HG03064 (cell line): ENCODE data around the gene PCGF3.
"Not testable (repeated sequence)": the region's sequence is repeated elsewhere in the genome, so short reads cannot be mapped to it uniquely, and the experiment has no call there.

Experiments used
- ATAC-seq: cut with Tn5 transposase; IDR thresholded peaks from one replicate; pipeline ENCODE4 v1.9.1; 2021; ENCODE audit warnings: low read depth; ENCODE audit not compliant: unreplicated experiment

PCGF3 gene

DNA sequence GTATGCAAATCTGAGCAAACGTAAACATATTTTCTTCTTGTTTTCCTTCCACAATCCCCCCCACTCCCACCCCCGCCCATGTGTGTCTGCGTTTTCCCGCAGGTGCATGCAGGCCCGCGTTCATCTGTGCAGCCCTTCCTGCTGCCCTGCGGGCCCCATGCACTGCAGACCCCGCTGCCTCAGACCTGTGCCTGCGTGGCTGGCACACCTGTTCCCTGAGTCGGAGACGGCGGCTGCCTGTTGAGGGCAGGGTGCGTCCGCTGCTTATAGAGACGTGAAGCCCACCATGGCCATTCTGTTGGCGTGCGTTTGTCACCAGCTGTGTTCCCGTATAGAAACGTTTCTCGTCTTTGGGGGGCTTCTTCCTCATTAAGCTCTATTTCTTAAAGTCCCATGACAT, 51.5 kb downstream of the PCGF3 start:
- no peak for ATAC-seq

DNA sequence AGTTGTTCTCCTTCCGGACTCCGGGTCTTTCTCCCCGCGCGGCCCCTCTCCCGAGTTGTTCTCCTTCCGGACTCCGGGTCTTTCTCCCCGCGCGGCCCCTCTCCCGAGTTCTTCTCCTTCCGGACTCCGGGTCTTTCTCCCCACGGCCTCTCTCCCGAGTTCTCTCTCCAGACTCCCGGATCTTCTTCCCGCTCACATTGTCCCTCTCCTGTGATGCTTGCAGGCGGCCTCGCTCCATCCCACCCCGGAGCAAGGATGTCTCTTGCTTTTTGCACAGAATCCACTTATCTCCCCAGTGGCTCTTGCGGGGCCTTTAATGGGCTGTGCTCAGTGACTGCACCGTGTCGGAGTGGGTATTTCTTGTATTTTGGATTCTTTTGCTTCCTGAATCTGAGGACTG, 54.2 kb downstream of the PCGF3 start:
- ATAC-seq, result not testable (repeated sequence)

DNA sequence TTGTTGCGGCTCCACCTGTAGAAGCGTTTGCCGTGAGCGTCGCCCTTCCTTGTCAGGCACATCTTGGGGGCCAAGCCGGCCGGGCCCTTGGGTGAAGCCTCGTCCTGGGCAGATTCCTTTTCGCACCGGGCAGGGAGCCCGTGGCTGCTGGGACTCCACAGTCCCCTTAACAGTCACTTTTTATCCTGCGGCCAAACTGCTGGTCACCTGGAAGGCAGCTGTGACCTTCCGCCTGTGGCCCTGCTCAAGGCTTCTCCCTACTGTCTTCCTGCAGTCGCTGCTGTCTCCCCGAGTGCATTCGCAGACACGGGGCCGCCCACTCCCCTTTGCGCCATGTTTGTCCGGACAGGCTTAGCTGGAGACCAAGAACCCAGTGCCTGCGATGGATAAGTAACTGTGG, 55.0 kb downstream of the PCGF3 start:
- ATAC-seq, result no peak

DNA sequence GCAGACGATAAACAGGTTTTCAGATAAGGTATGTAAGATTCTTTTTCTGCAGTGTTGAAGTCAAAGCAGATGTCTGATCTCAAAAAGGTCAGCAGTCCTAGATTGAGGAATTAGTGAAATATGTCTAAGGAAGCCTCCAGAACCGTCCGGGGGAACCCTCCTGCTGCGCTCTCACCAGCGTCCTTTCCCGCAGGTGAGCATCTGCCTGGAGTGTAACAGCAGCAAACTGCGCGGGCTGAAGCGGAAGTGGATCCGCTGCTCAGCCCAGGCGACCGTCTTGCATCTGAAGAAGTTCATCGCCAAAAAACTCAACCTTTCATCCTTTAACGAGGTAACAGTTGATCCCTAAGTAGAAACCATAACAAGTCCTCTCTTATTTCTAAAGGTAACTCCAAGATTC, 55.5 kb downstream of the PCGF3 start:
- ATAC-seq, result no peak

DNA sequence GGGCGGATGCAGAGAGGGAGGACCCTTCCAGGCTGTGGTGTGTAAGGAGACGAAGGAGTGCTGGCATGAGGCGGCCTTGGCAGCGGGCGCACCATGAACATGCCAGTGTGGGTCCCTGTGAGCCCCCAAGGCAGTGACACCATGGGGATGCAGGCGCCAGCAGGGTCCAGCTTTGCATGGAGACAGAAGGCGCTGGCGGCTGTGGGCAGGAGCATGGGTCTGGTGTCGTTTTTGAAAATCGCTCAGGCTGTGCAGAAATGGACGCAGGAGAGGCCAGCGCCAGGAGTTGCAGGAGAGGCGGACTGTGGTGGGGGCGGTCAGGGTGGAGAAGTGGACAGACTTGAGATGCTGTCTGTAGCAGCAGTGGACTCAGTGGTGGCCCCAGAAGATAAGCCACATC, 56.1 kb downstream of the PCGF3 start:
- no peak for ATAC-seq

DNA sequence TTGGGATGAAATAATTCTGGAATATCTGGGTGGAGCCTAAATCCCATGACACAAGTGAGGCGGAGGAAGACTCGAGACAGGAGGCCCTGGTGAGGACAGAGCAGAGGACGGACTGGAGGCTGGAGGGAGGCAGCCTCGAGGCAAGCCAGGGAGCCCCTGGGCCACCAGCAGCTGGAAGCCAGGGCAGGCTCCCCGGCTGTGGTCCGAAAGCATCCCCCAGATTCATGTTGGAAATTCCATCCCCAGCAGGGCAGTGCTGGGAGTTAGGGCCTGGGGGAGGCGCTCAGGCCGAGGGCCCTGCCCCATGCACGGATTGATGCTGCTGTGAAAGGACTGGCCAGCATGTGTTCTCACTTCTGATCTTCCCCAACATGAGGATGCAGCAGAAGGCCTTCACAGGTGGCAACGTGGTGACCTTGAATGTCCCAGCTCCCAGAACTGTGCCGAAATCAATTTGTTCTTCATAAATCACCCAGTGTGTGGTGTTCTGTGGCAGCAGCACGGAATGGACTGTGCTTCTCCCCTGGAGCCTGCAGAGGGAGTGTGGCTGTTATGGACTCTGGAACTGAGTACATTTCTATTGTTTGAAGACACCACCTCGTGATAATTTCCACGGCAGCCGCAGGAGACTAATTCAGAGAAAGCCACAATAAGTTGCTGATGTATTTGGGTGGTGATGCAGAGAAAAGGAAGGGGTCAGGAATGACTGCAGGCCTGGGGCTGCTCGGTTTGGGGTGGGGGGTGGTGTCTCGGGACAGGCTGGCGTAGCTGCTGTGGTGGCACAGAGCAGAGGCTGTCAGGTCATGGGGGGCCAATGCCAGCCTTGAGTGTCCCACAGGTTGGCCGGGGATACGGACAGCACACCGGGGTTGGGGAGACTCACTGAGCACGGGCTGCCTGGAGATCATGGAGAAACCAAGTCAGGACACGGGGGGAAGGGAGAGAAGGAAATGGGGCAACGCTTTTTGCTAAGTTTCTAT, 56.9 kb downstream of the PCGF3 start:
- no peak for ATAC-seq

DNA sequence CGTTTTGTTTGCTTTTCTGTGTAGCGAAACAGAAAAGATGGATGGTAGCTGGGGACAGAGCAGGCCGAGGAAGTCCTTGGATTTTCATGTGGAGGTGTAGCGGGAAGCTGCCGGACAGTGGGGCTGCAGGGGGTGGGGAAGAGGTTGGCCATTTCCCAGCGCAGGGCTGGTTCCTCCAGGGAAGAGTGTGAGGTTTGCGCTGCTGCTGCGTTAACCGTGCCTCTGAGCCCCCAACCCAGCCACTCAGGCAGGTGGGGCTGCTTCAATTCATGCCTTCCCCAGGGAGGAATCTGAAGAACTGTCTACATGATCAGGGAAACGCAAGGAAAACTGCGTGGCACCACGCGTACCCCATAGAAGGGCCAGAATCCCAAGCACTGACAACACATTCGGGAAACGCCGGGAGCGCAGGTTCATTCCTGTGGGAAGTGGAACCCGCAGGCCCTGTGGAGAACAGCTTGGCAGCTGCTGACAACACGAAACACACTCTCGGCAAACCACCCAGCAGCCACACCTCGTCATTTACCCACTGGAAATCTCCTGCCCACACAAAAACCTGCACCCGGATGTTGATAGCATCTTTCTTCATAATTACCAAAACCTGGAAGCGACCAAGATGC, 57.7 kb downstream of the PCGF3 start:
- no peak for ATAC-seq

DNA sequence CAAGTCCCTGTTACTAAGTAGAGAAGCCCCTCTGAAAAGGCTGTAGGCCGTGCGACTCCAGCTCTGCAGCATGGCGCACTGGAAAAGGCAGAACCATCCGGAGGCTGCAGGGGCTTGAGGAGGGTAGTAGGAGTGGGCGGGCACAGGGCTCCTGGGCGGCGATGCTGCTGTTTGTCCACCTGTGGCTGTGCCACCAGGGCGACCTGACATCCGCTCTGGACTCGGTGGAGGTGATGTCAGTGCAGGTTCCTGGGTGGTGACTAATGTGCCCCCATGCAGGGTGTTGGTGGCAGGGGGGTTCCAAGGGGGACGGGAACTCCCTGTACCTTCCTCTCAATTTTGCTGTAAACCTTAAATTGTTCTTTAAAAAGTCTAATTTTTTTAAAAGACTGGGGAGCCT, 58.3 kb downstream of the PCGF3 start:
- no peak for ATAC-seq

DNA sequence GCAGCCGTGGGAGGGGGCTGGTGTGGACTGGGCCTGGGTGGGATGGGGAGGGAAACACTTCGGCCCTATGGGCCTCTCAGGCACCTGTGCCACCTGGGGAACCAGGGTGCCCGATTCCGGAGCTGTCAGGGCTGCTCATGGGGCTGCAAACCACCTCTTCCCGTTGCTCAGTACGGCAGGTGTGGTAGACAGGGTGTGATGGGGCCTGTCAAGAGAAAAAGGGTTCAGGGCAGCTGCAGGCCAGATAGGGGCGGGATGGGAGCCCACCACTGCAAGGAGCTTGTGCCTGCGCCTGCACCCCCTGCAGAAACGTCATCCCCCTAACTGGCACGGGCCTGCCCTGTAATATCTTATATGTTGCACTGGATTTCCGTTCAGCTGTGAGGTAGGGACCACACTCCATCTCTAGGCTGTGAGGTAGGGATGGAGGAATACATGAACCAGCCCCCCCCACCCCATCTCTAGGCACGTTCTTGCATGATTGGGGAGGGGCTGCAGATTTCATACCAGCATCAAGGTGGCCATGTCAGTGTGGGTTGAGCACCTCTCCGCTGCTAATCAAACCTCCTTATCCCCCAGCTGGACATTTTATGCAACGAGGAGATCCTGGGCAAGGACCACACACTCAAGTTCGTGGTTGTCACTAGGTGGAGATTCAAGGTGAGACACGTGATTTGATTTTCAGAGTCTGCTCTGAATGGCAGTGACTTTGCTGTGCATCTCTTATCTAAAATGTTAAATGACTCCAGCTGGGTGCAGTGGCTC, 59.0 kb downstream of the PCGF3 start:
- no peak for ATAC-seq

DNA sequence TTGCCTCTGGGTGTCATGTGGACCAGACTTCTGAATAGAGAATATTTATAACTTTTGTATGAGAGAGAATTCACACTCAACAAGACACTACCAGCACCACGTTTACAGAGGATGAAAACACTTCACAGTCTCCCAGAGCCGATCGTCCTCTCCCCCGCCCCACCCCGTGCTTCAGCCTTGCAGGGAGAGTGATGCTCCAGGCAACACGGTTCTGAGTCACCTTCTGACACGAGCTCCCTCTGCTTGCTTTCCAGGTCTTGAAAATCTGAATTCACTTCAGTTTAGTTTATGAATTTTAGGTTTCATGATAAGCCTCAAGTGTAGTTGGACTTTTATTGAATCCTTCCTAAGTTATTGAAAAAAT, 60.5 kb downstream of the PCGF3 start:
- ATAC-seq, result no peak

DNA sequence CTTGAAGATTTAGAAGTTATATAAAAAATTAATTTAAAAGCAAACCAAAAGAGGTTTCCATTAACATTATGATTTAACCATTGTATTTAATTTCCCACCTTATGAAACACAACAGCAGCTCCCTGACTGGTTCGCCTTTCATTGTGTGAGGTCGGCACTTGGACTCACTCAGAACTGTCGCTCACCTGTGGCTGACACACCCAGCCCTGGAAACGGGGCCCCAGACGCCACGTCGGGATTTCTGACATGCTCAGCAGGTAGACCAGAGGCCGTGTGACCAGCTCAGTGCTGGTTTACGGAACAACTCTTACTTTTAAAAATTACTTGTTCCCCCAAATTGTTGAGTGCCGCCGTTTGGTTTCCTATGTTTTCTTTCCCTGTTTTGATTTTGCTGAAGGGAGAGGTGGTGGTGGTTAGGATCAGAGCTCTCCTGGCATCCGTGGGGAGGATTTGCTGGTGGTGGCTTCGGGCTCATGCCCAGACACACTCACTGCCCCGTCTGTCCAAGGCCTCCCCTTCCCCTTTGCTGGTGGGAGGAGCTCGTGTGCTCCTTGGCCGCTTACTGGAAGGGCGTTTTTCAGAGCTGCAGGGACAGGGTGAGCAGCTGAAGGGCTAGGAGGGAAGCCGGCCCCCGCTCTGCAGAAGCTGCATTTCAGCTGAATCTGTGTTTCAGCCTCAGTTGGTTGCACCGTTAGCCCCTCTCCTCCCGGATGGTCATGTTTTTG, 61.1 kb downstream of the PCGF3 start:
- ATAC-seq, result no peak

DNA sequence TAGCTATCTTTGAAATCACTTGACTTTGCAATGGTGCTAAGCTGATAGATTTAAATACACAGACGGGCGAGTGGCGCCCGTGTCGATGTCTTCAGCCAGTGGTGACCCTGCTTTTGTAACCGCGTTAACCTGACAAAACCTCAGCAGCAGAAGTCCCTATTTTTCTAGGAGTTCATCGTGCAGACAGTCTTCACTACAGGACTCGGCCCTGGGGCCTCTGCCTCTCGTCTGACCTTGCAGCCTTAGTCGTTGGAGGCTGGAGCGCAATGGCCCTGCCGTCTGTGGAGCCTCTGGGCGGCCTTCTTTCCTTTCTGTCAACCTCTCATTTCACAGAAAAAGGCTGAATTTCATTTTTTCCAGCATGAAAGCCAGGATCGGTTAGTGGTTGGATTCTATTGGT, 62.4 kb downstream of the PCGF3 start:
- ATAC-seq, result no peak

DNA sequence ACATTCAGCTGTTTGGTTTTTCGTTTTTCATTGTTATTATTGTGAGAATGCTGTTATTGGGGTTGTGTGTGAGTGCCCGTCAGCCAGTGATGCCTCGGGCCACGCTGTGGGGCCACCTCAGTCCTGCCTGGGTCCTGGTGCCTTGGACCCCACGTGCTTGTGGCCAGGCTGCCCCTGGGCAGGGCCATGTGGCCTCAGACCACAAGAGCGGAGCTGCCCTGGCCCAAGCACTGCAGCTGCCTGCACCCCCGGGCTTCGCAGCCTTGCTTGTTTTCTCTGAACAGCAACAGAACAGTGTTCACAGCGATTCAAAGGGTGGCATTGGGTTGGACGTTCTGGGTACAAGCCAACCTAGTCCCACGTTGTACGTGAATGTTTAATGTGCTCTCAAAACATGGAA, 63.4 kb downstream of the PCGF3 start:
- no peak for ATAC-seq

DNA sequence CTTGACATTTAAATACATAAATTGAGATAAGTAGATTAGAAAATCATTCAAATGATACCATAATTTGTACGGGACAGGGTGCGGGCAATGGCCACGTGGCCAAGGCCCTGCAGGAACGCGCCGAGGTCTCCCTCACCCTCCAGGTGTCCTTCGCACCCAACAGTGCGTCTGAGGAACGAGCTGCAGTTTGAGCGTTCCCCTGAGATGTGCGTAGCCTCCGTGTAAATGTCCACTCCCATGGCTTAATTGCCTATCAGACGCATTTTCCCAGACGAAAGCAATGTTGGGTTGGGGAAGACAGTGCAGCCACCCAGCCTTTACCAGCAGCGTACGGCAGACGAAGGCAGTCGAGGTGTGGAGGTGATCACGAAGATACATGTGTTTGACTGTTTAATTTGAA, 63.9 kb downstream of the PCGF3 start:
- ATAC-seq, result no peak

DNA sequence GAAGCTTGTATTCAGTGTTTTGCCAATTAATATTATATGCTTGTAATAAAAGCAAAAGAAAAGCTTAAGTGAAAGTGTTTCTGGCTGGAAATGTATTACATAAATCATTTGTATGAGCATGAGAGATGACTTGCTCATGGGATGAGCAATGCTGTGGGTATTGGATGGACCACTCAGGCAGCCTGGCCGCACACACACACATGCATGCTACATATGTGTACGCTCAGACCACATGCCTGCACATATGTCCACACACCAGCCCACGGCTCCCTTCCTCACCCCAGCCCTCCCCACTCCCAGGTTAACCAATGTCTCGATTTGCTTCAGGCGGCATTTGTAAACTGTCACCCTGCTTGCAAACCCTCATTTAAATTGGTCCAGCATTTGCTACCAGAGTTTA, 64.4 kb downstream of the PCGF3 start:
- ATAC-seq, result no peak

DNA sequence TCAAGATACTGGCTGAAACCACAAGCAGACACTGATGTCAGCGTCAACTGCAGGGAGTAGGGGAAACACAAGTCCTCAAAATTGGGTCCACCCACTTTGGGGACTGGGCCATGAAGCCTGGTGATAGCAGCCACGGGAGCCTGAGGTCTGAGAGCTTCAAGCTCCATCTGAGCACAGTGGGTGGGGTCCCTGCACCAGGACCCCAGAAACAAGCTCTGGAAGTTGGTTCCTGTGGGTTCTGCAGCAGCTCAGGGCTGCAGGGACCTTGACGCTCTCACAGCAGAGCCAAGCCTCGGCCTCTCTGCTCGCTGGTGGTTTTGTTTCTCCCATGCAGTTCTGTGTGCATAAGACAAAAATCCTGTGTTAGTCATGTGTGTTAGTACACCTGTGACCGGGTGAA, 65.8 kb downstream of the PCGF3 start:
- ATAC-seq, result no peak

DNA sequence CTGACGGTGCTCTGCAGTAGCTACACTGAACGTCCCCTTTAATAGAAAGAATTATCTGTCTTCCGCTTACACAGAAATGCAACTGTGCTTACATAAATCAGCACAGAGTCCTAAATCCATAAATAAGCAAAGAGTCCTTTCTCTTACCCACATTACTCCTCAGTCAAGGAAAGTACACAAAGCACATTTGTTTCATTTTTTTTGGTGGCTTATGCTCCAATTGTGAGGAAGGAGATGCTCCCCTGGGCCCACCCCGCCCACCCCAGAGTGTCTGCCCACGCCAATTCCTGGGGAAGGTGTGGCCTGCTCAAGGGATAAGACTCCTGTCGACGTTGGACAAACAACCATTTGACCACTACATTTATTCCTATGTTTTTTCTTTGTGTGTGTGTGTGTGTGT, 66.5 kb downstream of the PCGF3 start:
- no peak for ATAC-seq

DNA sequence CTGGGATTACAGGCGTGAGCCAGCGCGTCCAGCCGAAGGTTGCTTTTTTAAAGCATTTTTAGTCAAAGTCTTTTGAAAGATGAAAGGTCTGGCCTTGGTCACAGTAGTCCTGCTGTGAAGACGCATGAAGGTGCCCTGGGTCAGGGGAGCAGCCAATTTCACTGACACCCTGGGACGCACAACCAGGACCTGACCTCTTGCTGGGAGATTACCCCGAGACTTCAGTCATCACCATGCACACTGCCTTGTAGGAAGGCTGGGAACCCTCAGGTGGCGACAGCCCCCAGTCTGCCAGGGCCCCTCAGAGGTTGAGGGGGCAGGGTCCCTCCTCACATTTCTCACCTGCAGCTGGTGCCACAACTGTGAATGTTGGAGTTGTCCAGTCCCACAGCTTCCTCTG, 67.1 kb downstream of the PCGF3 start:
- no peak for ATAC-seq

DNA sequence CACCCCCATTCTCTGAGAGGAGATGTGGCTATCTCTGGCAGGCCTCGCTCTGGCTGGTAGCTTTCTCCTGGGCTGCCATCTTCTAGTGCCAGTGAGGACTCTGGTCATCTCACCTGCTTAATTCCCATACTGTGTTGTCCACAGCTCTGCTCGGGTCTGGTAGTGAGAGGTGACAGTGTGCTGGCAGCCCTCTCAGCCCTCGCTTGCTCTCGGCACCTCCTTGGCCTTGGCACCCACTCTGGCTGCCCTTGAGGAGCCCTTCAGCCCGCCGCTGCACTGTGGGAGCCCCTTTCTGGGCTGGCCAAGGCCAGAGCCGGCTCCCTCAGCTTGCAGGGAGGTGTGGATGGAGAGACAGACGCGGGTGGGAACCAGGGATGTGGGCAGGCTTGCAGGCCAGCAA, 67.6 kb downstream of the PCGF3 start:
- no peak for ATAC-seq

DNA sequence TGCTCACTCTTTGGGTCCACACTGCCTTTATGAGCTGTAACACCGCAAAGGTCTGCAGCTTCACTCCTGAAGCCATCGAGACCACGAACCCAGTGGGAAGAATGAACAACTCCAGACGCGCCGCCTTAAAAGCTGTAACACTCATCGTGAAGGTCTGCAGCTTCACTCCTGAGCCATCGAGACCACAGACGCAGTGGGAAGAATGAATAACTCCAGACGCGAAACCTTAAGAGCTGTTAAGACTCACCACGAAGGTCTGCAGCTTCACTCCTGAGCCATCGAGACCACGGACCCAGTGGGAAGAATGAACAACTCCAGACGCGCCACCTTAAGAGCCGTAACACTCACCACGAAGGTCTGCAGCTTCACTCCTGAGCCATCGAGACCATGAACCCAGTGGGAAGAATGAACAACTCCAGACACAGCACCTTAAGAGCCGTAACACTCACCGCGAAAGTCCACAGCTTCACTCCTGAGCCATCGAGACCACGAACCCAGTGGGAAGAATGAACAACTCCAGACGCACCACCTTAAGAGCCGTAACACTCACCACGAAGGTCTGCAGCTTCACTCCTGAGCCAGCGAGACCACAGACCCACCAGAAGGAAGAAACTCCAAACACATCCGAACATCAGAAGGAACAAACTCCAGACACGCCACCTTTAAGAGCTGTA, 68.9 kb downstream of the PCGF3 start:
- ATAC-seq, result not testable (repeated sequence)
